HEK293 (cell line): ENCODE data around the gene ZGPAT.
A peak's percentile ranks its signal among the peaks of the same experiment; 100 is the strongest.

Source experiments
- CTCF ChIA-PET: fragments of 350-600 bp; formaldehyde crosslinking; extraction: SDS; loops from one replicate; lab custom pipeline; 2021; ENCODE audit warnings: antibody characterized with exemption; lab: Yijun Ruan, JAX
- POLR2A ChIA-PET: fragments of 300-600 bp; formaldehyde crosslinking; extraction: SDS; loops from one replicate; lab custom pipeline; 2020; ENCODE audit warnings: antibody characterized with exemption, inconsistent platforms; lab: Yijun Ruan, JAX
- H3K27ac ChIP-seq: fragments of 200-500 bp; sonication (Bioruptor generic); 2 replicates; pipeline ENCODE4 v1.5.1; 2014; ENCODE audit warnings: low read depth, low read length, control low read depth, inconsistent platforms; ENCODE audit errors: extremely low read depth
- H3K36me3 ChIP-seq, 2 experiments: fragments of 200-500 bp in 1 of 2; sonication (Bioruptor generic) in 1 of 2; 1 replicate in 1 of 2; 2 replicates in 1 of 2; pipeline ENCODE4 v1.5.1; 2014 to 2017; ENCODE audit warnings: inconsistent platforms in 2 of 2, low read length in 2 of 2; ENCODE audit not compliant: control insufficient read depth in 2 of 2, insufficient read depth in 1 of 2
- H3K4me1 ChIP-seq: fragments of 200-500 bp; sonication (Bioruptor generic); 2 replicates; pipeline ENCODE4 v1.5.1; 2014; ENCODE audit warnings: mild to moderate bottlenecking, low read length, inconsistent platforms; ENCODE audit not compliant: control insufficient read depth, insufficient read depth
- H3K4me3 ChIP-seq: 2 replicates; pipeline ENCODE4 v1.5.1; 2011; ENCODE audit warnings: low read depth, mild to moderate bottlenecking, control low read depth, low read length, moderate library complexity
- H3K9me3 ChIP-seq: fragments of 200-500 bp; sonication (Bioruptor generic); 2 replicates; pipeline ENCODE4 v1.5.1; 2014; ENCODE audit warnings: low read depth, low read length, inconsistent platforms; ENCODE audit not compliant: control insufficient read depth, insufficient read depth
- EGR2 ChIP-seq: fragments of 450-650 bp; formaldehyde crosslinking; IDR thresholded peaks from 2 replicates; pipeline ENCODE4 v1.5.1; 2016; ENCODE audit warnings: low read depth, missing biosample characterization, missing genetic modification characterization
- SP2 ChIP-seq: fragments of 450-650 bp; formaldehyde crosslinking; IDR thresholded peaks from 2 replicates; pipeline ENCODE4 v1.5.1; 2016; ENCODE audit warnings: missing biosample characterization, missing genetic modification characterization
- ZBTB21 ChIP-seq: fragments of 450-650 bp; formaldehyde crosslinking; IDR thresholded peaks from 2 replicates; pipeline ENCODE4 v1.5.1; 2017; ENCODE audit warnings: missing biosample characterization, missing genetic modification characterization
- ZBTB44 ChIP-seq: fragments of 450-650 bp; IDR thresholded peaks from 2 replicates; pipeline ENCODE4 v1.5.1; 2018; ENCODE audit warnings: missing biosample characterization, mild to moderate bottlenecking, missing genetic modification characterization
- ZFHX2 ChIP-seq: fragments of 450-650 bp; formaldehyde crosslinking; conservative IDR thresholded peaks from 2 replicates; pipeline ENCODE4 v1.5.1; 2016; ENCODE audit warnings: missing biosample characterization, missing genetic modification characterization
- ZNF112 ChIP-seq: fragments of 450-650 bp; formaldehyde crosslinking; IDR thresholded peaks from 2 replicates; pipeline ENCODE4 v1.5.0; 2017; ENCODE audit warnings: missing biosample characterization, missing genetic modification characterization
- ZNF214 ChIP-seq: fragments of 450-650 bp; formaldehyde crosslinking; IDR thresholded peaks from 2 replicates; pipeline ENCODE4 v1.5.1; 2017; ENCODE audit warnings: missing biosample characterization, mild to moderate bottlenecking, missing genetic modification characterization, borderline replicate concordance
- ZNF23 ChIP-seq: fragments of 450-650 bp; formaldehyde crosslinking; IDR thresholded peaks from 2 replicates; pipeline ENCODE4 v1.5.1; 2016; ENCODE audit warnings: missing biosample characterization, missing genetic modification characterization, borderline replicate concordance
- ZNF394 ChIP-seq: fragments of 450-650 bp; formaldehyde crosslinking; IDR thresholded peaks from 2 replicates; pipeline ENCODE4 v1.5.1; 2016; ENCODE audit warnings: missing biosample characterization, missing genetic modification characterization, mild to moderate bottlenecking, moderate library complexity, borderline replicate concordance
- ZNF529 ChIP-seq: fragments of 450-650 bp; formaldehyde crosslinking; IDR thresholded peaks from 2 replicates; pipeline ENCODE4 v1.5.1; 2017; ENCODE audit warnings: missing genetic modification characterization, missing biosample characterization; ENCODE audit not compliant: insufficient replicate concordance
- ZNF785 ChIP-seq: fragments of 450-650 bp; formaldehyde crosslinking; IDR thresholded peaks from 2 replicates; pipeline ENCODE4 v1.5.1; 2016; ENCODE audit warnings: missing biosample characterization, missing genetic modification characterization
- ZNF792 ChIP-seq: fragments of 450-650 bp; formaldehyde crosslinking; IDR thresholded peaks from 2 replicates; pipeline ENCODE4 v1.5.1; 2016; ENCODE audit warnings: missing biosample characterization, missing genetic modification characterization
- ZSCAN16 ChIP-seq: fragments of 450-650 bp; formaldehyde crosslinking; IDR thresholded peaks from 2 replicates; pipeline ENCODE4 v1.5.1; 2016; ENCODE audit warnings: missing biosample characterization, missing genetic modification characterization
- TF ChIP-seq, protein P1 (sequence below): fragments of 450-650 bp; formaldehyde crosslinking; IDR thresholded peaks from 2 replicates; pipeline ENCODE4 v1.5.1; 2016; ENCODE audit warnings: missing biosample characterization, missing genetic modification characterization
- TF ChIP-seq, protein P2 (sequence below): fragments of 450-650 bp; formaldehyde crosslinking; IDR thresholded peaks from 2 replicates; pipeline ENCODE4 v1.5.1; 2016; ENCODE audit warnings: missing biosample characterization, missing genetic modification characterization

ZGPAT gene

GRCh38 chr20:63752411-63753101, 44.7 kb downstream of the ZGPAT start:
- no peaks in the 10 kb centered on the region for H3K4me1 ChIP-seq
- H3K4me3 ChIP-seq: no peak overlapping the region
- peak; percentile 39; the same call in 1 of the 2 replicates for TF ChIP-seq ZFHX2
- TF ChIP-seq EGR2: peak; percentile 70
- TF ChIP-seq ZBTB44 (tag by site-specific recombination): peak; percentile 25; the same call in 1 of the 2 replicates
- peak; percentile 34 for TF ChIP-seq SP2 (tag by site-specific recombination)
- TF ChIP-seq ZNF214: no peak
- CTCF ChIA-PET: no interaction called here
- H3K36me3 ChIP-seq: no peaks in the 10 kb centered on the region
- no peaks in the 10 kb centered on the region for H3K9me3 ChIP-seq
- no peak overlapping the region for H3K27ac ChIP-seq
- POLR2A ChIA-PET: no interaction called here

- Histone ChIP-seq H3K36me3 (no peaks in the 10 kb centered on the region), H3K27ac (no peak overlapping the region), H3K9me3 (no peaks in the 10 kb centered on the region), H3K4me1 (no peaks in the 10 kb centered on the region), H3K4me3 (no peak overlapping the region)
- TF ChIP-seq ZNF112 (tag by site-specific recombination) (no peak), ZNF394 (no peak), ZNF785 (no peak), ZNF529 (tag by site-specific recombination) (no peak), ZNF23 (tag by site-specific recombination) (no peak), ZBTB44 (tag by site-specific recombination) (no peak)
- TF ChIP-seq, protein P1, sequence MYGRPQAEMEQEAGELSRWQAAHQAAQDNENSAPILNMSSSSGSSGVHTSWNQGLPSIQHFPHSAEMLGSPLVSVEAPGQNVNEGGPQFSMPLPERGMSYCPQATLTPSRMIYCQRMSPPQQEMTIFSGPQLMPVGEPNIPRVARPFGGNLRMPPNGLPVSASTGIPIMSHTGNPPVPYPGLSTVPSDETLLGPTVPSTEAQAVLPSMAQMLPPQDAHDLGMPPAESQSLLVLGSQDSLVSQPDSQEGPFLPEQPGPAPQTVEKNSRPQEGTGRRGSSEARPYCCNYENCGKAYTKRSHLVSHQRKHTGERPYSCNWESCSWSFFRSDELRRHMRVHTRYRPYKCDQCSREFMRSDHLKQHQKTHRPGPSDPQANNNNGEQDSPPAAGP (tag by site-specific recombination): no peak
- ChIA-PET POLR2A (no interaction called here), CTCF (no interaction called here)
These were observed 45.5 kb downstream of the ZGPAT start for GRCh38 chr20:63753381-63753780.

GRCh38 chr20:63754008-63754407, 46.2 kb downstream of the ZGPAT start:
- CTCF ChIA-PET: no interaction called here
- TF ChIP-seq ZBTB21 (tag by site-specific recombination) (no peak), ZNF792 (tag by site-specific recombination) (no peak), ZSCAN16 (tag by site-specific recombination) (no peak)
- TF ChIP-seq, protein P2, sequence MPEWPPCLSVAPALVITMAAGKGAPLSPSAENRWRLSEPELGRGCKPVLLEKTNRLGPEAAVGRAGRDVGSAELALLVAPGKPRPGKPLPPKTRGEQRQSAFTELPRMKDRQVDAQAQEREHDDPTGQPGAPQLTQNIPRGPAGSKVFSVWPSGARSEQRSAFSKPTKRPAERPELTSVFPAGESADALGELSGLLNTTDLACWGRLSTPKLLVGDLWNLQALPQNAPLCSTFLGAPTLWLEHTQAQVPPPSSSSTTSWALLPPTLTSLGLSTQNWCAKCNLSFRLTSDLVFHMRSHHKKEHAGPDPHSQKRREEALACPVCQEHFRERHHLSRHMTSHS (tag by site-specific recombination): no peak

More at GRCh38 chr20:63754008-63754407, 46.2 kb downstream of the ZGPAT start:
- no peak overlapping the region for H3K27ac ChIP-seq
- H3K9me3 ChIP-seq: no peaks in the 10 kb centered on the region
- H3K36me3 ChIP-seq: no peaks in the 10 kb centered on the region
- POLR2A ChIA-PET: no interaction called here
- H3K4me3 ChIP-seq: no peak overlapping the region
- H3K4me1 ChIP-seq: no peaks in the 10 kb centered on the region
